Iris pigment epithelial cell (primary cell): ENCODE results near the gene CASKIN1.

Experiments
- DNase-seq: peaks from one replicate; pipeline ENCODE4 v3.0.0-alpha.2; 2011; ENCODE audit warnings: low read depth

The CASKIN1 gene

DNA sequence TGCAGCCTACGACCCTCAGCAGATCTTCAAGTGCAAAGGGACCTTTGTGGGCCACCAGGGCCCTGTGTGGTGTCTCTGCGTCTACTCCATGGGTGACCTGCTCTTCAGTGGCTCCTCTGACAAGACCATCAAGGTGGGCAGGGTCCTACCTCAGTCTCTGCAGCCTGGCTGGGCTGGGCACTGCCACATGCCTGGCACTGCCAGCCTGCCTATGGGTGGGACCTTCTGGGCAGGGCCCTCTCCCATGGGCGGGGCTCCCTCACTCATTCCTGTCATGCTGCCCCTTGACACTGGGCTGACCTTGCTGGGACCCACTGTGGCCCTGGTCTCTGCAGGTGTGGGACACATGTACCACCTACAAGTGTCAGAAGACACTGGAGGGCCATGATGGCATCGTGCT, 22.5 kb downstream of the CASKIN1 start:
- no peak for DNase-seq

DNA sequence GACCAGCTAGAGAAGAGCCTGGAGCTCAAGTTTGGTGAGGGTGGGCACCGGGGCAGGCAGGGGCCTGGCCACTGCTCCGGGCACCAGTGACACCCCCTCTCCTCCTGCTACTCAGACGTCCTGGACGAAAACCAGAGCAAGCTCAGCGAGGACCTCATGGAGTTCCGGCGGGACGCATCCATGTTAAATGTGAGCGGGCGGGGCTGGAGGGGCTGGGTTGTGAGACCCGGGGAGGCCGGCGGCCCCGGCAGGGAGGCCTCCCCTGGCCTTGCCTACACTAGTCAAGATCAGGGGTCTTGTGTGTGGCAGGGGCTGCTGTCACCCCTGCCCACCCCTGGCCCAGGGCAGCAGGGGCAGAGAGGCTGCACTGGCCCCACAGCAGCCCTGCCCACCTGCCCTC, 23.0 kb downstream of the CASKIN1 start:
- DNase-seq: no peak

DNA sequence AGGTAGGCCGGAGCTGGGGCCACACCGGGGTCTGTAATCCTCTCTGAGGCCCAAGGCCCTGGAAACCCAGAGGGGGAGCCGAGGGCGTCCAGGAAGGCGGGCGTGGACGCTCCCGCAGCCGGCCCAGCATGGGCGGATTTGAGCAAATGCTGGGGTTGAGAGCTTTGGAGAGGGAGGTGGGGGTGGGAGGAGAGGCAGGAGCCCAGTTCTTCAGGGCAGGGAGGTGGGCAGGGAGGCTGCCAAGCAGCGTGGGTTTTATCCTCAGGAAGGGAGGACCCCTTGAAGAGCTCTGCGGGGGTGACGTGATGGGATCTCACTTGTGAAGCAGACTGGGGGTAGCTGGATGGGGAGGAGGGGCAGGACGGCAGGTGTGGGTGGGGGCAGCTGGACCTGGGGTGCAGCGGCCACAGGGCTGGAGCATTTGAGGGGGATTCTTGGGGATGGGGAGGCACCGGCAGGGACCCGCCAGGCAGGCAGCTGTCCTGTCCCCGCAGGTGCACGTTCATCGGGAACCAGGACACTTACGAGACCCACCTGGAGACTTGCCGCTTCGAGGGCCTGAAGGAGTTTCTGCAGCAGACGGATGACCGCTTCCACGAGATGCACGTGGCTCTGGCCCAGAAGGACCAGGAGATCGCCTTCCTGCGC, 23.6 kb downstream of the CASKIN1 start:
- no peak for DNase-seq

DNA sequence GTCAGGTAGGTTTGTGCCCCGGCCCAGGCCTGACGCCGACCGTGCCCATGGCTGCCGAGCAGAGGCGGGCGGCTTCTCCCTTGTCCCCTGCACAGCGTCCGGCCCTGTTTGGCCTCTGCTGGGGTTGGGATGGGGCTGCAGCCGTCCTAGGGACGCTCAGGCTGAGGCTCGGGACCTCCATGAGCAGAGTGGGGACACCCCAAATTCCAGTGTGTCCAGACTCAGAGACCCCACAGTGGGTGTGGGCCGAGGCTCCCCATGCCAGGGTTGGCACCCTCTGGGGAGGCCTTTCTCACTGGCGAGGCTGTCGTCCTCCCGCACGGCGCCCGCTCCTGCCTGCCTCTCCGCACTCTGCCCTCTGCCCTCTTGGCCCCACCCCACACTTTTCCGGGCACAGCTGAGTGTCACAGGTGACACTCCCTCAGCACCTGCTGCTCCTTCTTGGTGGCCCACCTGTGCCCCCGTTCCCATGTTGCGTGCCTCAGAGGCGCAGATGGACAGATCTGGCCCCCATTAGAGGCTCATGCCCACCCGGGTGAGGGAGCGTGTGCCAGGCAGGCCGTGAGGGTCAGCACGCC, 24.7 kb downstream of the CASKIN1 start:
- no peak for DNase-seq

DNA sequence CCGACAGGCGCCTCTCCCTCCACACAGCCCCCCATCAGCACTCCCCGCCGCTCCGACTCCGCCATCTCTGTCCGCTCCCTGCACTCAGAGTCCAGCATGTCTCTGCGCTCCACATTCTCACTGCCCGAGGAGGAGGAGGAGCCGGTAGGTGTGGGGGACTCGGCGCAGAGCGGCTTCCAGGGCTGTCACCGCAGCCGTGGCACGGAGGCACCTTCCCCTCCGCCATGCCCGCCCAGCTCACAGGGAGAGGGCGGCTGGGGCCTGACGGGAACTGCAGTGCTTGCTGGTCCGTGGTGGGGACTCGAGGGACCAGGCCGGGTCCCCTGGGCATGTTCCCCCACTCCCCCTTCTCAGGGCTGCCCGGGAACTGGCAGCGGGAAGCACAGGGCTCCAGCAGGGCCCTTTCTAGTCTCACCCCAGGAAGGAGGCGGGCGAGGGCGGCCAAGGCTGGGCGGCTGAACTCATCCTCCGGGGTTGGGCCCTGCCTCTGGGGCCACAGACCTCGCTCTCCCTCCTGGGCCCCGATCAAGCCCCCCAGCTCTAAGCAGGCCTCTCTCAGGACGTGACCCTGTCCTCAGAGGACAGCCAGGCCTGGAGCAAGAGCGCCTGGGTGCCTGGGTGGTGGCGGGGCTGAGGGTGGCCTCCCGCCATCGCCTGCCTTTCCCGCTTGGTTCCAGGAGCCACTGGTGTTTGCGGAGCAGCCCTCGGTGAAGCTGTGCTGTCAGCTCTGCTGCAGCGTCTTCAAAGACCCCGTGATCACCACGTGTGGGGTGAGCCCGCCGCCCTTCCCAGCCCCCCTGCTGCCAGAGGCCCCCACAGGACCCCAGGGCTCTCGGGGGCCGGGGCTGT, 25.6 kb downstream of the CASKIN1 start:
- DNase-seq: no peak

DNA sequence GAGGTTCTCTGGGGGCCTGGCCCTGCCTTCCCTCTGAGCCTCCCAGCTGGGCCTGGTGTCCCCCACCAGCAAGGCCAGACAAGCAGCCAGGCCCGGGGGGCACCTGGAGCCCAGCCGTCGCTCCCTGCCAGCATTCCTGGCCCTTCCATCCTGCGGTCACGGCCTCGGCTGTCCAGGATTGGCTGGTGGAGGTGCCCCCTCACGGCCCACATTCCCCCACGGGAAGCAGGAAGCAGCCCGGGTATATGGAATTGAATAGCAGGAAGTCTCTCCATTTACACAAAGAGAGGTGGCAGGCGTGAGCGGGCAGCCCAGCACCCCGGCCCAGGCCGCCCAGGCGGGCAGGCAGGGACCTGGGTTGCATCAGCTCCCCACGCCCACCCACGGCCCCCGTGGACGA, 26.3 kb downstream of the CASKIN1 start:
- DNase-seq: no peak

DNA sequence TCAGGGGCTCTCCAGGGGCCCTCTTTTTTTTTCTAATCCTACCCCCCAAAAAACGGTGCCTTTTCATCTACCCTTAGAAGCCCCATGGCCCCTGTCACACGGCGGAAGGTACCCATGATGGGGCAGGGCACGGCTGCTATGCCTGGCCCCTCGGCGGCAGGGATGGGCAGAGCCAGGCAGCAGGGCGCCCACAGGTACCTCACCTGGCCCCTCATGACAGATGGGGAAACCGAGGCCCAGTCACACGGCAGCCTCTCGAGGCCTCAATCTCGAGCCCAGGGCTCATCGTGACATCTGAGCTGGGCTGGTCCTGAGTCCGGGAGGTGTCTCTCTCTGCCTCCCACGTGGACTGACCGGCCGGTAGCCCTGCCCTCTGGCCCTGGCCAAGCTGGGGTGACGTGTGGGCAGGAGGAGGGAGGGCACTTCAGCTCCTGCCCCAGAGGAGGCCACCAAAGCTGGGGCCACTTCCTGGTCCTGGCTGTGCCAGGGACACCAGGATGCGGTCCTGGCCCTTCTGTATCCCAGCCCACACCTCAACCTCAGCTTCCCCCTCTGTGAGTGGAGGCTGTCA, 29.3 kb downstream of the CASKIN1 start:
- no peak for DNase-seq

DNA sequence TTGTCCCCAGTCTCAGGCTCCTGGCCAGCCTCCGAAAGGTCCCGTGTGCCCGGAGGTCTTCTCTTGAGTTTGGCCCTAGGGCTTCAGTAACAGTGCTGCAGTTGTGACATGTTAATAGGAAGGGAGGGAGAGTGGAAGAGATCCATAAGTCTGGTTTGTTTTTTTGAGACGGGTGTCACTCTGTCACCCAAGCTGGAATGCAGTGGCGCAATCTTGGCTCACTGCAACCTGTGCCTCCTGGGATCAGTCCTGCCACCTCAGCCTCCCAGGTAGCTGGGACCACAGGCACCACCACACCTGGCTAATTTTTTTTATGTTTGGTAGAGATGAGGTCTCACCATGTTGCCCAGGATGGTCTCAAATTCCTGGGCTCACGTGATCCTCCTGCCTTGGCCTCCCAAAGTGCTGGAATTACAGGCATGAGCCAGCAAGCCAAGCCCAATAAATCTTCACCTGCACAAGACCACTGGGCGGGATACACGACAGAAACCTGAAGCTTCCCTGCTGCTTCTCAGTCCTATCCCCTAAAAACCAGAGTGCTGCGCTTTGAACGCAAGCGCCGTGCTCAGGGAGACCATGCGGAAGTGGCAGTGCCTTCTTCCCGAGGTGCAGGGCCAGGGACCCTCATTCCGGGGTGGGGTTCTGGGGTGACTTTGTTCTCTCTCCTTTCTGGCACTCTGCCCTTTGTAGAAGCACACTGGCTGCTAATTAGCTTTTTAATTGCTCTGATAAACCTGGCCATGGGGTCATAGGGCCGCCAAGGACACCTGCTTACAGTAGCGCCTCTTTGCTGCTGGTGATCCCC, 29.9 kb downstream of the CASKIN1 start:
- no peak for DNase-seq

DNA sequence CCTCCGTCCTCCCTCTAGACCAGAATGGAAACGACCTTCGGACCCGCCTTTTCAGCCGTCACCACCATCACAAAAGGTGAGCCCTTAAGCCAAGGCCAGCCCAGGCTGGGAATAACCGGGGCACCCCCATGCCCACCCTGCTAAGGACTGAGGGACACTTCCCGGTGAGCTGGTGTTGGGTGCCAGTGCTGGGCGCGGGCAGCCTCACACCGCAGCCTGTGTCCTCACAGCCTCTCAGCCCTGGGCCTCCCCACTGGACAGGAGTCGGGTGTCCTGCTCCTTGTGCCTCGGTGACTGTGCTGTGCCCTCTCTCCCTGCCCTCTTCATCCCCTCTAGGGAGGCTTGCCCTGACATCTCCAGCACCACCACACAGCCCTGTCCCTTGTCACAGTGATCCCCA, 30.5 kb downstream of the CASKIN1 start:
- DNase-seq: no peak

DNA sequence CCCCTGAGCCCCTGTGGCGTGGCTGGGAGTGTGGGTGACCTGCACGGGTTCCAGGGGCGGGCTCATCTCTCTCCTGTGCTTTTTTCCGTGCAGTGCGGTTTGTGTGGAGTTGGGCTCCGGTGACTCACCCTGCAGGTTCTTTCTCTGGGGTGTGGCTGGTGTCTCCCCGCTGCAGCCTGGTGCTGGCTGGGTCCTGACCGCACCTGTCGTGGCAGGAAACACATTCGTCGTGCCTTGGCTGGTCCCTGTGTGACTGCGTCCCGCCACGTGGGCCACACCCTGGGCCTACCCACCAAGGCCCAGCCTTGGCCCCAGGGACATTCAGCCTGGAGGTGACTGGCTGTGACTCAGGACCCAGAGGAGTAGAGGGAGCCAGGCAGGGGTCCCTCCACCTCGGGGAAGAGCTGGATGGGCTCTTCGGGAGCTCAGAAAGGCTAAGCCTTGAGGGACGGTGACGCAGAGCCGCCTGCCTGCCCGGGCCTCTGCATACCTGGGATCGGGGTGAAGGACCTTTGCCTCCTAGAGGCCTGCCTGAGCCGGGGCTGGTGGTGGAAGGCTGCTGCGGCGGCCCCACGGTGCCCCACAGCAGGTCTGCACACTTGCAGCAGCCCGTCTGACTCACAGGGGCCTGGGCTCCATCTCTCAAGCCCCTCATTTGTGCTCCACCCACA, 33.1 kb downstream of the CASKIN1 start:
- DNase-seq: no peak

DNA sequence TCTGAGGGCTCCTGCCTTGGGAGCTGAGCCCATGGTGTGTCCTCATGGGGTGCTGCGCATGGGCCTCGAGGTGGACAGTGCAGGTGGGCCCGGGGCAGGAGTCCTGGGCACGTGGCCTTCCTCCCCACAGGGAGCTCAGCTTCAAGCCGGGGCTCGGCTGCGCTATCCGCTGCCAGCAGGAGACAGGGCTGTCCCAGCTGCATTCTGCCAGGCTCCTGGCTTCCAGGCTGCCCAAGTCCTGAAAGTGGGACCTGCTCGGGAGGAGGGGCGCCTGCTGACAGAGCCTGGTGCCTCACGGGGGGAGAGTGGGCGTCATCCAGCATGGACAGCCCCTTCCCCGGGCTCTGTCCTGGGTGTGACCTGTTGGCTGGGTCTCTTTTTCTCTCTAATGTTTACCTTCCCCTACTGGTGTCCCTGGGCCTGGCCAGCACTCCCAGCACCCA, 33.7 kb downstream of the CASKIN1 start:
- no peak for DNase-seq

DNA sequence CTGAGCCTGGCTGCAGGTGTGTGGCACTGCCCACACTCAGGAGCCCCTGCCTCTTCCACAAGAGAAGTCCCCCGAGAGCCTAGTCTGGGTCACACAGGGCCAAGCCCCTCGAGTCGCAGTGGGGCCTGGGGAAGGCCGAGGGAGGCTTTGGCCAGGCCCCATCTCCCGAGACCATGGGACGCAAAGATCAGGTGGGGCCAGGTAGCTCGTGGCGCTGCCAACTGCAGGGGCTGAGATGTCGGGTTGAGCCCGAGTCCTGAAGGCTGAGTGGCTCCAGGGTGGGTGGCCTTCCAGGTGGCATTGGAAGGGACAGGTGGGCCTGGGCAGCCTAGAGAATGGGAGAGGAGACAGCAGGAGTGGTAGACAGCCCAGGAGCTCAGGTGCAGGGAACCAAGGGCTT, 34.5 kb downstream of the CASKIN1 start:
- DNase-seq: no peak

DNA sequence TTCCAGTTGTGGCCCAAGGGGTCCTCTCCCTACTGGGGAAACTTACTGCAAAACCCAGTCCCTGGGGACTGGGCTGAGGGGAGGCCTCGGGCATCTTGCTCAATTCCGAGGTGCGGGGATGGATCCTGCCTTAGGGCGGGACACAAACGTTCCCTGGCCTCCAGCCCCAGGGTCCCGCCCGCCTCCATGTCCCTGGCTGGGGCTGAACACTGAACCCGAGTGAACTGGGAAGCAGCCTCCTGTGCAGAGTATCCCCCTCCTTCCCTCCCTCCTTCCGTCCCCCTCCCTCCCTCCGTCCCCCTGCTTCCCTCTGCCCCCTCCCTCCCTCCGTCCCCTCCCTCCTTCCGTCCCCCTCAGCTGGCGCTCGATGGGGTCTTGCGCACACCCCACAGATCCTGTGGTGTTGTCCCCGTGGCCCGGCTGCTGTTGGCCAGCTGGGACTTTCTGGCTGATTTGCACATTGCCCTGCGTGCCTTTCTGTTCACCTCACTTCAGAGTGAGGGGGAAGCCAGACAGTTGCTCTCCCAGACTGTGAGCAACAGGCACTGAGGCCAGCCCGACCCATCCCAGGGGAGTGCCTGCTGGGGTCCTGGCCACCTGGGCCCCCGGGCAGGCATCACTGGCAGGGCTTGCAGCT, 35.4 kb downstream of the CASKIN1 start:
- DNase-seq: peak; percentile 70

DNA sequence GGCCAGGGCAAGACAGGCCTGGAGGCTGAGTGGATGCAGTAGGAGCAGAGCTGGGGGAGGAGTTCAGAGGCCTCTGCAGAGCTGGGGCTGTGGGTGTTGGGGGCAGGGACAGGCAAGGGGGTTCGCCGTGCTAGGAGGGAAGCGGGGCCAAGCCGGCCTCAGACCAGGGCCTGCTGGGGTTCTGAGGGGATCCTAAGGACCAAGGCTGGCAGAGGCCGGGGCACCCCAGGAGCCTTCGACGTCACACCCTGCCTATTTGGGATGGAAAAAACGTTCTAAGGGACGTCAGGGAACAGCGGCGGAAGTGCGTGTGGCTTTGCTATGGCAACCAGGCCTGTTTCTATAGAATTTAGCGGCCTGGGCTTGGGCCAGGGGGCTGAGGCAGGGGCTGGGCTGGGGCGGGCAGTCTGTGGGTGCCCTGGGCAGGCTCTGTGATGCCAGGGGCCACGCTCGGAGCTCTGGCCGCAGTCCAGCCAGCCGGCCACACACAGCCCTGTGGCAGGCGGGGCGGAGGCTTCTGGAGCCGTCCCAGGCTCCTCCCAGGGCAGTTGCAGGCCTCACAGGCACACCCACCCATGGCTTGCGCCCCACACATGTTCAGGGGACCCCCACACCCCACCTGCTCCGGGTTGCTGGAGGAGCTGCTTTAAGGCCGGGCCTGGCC, 37.1 kb downstream of the CASKIN1 start:
- peak; percentile 47 for DNase-seq

DNA sequence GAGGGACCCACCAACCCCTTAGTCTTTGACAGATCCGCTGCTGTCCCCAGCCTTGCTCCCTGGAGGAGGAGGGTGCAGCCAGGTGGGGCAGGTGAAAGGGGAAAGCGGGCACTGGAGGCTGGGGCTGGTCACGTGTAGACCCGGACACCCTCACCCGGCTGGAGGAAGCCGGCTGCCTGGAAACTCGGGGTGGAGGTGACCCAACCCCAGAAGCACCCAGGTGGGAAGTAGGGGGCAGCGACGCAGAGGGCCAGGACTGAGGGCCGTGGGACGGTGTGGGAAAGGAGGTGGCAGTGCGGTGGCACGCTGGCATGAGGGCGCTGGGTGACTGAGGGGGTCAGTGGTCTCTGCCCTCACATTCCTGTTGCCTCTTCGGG, 38.2 kb downstream of the CASKIN1 start:
- no peak for DNase-seq

DNA sequence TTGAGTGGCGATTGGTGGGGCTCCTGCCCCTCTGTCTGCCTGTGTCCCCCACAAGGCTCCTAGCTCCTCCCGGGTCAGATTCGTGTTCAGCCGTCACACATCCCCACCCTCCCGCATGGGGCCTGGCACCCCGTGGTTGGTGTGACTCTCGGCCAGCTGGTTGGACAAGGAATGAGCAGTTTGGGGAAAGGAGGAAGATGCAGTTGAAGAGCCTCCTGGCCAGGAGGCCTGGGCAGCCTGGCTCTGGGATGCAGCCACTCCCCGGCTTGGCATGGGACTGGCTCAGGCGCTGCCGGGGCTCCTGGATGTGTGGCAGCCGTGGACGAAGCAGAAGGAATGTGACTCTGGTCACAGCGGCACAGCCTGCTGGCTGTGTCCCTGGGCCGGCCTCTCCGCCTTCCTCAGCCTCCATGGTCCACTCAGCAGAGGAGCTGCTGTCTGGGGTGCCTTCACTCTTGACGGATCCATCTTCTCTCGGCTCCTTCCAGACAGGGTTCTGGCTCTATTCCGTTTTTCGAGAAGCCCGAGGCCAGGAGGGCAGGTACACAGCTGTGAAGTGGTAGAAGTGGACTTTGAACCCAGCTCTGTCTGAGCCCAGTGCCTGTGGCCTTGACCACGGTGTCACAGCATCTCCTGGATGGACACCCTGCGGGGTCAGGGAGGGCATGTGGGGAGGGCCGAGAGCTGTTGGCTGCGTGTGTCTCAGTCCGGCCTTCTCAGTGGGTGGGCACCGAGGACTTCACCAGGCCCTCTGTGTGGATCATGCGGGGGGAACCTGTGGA, 38.7 kb downstream of the CASKIN1 start:
- no peak for DNase-seq

DNA sequence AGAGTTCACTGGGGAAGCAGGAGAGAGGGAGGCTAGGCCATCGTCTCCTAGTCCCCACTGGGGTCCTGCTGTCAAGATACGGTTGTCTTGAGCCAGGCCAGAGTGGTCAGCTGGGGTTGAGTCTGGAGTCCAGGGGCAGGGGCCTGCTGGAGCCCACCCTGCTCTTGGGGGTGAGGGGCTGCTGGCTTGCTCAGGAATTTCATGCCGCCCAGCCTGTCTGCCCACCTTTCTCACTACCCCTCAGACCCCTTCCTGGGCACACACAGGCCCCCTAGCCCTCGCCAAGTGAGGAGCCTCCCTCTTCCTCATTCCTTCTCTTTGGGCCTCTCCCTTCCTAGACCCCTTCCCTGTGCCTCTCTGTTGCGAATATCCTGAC, 39.6 kb downstream of the CASKIN1 start:
- DNase-seq: no peak

DNA sequence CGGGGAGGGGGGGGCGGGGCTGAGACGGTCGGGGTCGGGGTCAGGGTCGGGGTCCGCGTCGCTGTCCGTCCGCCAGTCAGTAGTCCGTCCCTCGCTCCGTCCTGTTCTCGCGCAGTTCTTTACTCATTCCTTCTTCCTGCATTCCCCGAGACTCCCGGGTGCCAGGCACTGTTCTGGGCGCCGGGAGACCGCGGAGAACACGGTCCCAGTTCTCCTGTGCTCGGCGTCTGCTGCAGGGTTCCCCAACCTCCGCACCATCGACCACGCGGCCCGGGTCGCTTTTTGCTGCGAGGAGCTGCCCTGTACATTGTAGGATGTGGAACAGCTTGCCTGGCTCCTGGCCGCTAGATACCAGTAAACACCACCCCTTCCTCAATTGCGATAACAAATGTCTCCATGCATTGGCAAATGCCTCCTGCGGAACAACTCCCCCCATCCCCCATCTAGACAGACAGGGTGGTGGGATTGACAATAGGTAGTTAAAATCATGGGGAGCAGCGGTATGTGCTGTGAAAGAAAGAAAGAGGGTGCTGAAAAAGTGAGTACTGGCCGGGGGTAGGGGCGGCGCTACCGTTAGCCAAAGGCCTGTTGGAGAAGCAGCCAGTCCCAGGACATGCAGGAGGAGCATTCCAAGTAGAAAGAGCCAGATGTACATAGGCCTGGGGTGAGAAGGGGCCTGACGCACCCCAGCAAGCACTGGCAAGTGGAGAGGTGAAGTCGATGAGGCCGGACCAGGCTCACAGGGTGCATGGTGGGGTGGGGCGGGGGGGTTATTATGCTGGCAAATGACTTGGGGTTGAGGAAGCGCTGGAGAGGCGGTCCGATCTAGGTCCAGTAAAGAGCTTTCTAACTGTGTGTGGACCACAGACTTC, 40.2 kb downstream of the CASKIN1 start:
- peak; percentile 82 for DNase-seq
